ENCODE data around the gene IFNK. TPM values are rescaled to one million over a fixed set of nuclear protein-coding genes. Genes with fewer than 3 reads are reported as not detected.

The IFNK gene
- polyA plus RNA-seq, 1 of the 3 experiments (the other 2 are of a cell fraction), result not detected

DNA sequence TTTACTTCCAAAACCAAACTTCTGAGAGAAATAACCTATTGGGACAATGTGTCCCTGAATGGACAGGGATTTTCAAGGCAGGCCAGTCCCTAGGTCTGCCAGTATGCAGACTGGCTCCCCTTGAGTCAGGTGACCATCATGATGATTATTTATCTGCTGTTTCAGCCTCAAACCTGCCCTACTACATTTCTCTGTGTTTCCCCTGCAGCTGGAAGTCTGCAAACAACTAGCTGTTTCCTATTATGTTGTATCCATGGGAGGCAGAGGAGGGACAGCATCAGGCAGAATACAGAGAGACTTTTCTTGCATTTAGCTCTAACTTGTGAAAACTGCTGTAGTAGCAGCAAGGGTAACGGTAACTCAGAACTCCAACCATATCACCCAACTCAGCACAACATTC, 36.2 kb upstream of the IFNK start:
- Histone ChIP-seq H3K79me2 (ENCODE audit: insufficient read depth) (no peaks in the 10 kb centered on the region), H3F3A (replicated peaks; ENCODE audit: insufficient read depth) (peaks cover 4% of the 10 kb centered on the region), H3K9me3 (no peaks in the 10 kb centered on the region), H3K4me1 (ENCODE audit: control insufficient read depth in 1 of 2, insufficient read depth in 2 of 2, low read depth in 1 of 2, low read length in 1 of 2) (no peaks in the 10 kb centered on the region; a peak in 1 of 4 replicates), H4K20me1 (ENCODE audit: insufficient read depth) (no peaks in the 10 kb centered on the region), H3K9ac (no peak overlapping the region), H3K36me3 (replicated peaks in 1 of 2; ENCODE audit: control insufficient read depth in 1 of 2, insufficient read depth in 2 of 2, low read length in 1 of 2) (no peaks in the 10 kb centered on the region), H3K4me3 (ENCODE audit: low read depth in 2 of 2, low read length in 1 of 2) (no peak overlapping the region), H2AFZ (ENCODE audit: low read depth) (no peak overlapping the region), H3K27ac (ENCODE audit: low read depth in 2 of 2, low read length in 1 of 2) (no peak overlapping the region), H3K4me2 (no peak overlapping the region), H3K9me2 (no peaks in the 10 kb centered on the region), H3K27me3 (ENCODE audit: insufficient read depth) (no peaks in the 10 kb centered on the region)
- CTCF ChIA-PET, result no interaction called here
- TF ChIP-seq SMC3 (IDR thresholded peaks at IDR 0.05; ENCODE audit: low read depth, low read length), result no peak
- no peak for TF ChIP-seq RFX5 (IDR thresholded peaks at IDR 0.05; ENCODE audit: low read length)
- no peak for TF ChIP-seq IRF3 (IDR thresholded peaks at IDR 0.05; ENCODE audit: low read depth, low read length)
- TF ChIP-seq, protein P1, sequence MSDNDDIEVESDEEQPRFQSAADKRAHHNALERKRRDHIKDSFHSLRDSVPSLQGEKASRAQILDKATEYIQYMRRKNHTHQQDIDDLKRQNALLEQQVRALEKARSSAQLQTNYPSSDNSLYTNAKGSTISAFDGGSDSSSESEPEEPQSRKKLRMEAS (IDR thresholded peaks at IDR 0.05; ENCODE audit: low read depth), result no peak
- TF ChIP-seq, protein P2, sequence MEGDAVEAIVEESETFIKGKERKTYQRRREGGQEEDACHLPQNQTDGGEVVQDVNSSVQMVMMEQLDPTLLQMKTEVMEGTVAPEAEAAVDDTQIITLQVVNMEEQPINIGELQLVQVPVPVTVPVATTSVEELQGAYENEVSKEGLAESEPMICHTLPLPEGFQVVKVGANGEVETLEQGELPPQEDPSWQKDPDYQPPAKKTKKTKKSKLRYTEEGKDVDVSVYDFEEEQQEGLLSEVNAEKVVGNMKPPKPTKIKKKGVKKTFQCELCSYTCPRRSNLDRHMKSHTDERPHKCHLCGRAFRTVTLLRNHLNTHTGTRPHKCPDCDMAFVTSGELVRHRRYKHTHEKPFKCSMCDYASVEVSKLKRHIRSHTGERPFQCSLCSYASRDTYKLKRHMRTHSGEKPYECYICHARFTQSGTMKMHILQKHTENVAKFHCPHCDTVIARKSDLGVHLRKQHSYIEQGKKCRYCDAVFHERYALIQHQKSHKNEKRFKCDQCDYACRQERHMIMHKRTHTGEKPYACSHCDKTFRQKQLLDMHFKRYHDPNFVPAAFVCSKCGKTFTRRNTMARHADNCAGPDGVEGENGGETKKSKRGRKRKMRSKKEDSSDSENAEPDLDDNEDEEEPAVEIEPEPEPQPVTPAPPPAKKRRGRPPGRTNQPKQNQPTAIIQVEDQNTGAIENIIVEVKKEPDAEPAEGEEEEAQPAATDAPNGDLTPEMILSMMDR (IDR thresholded peaks at IDR 0.05), result no peak
- TF ChIP-seq NRF1 (IDR thresholded peaks at IDR 0.05; ENCODE audit: low read depth, low read length), result no peak
- no peak for TF ChIP-seq GATA2 (CRISPR knock-in tag; IDR thresholded peaks at IDR 0.05)
- no peak for TF ChIP-seq FOSL2 (IDR thresholded peaks at IDR 0.05; ENCODE audit: borderline replicate concordance, low read depth)
- POLR2A ChIA-PET, result no interaction called here
- 100% methylated on average over 1 of the region's 1 CpG for WGBS (ENCODE audit: low lambda C conversion rate)
- DNase-seq, result no peak

- Histone ChIP-seq H3K27ac (ENCODE audit: low read depth in 2 of 2, low read length in 1 of 2) (no peak overlapping the region), H3K79me2 (ENCODE audit: insufficient read depth) (no peaks in the 10 kb centered on the region), H4K20me1 (ENCODE audit: insufficient read depth) (no peaks in the 10 kb centered on the region), H3K27me3 (ENCODE audit: insufficient read depth) (no peaks in the 10 kb centered on the region), H3K4me2 (no peak overlapping the region), H3K9me2 (no peaks in the 10 kb centered on the region), H3K9ac (no peak overlapping the region), H2AFZ (ENCODE audit: low read depth) (no peak overlapping the region), H3K4me1 (ENCODE audit: control insufficient read depth in 1 of 2, insufficient read depth in 2 of 2, low read depth in 1 of 2, low read length in 1 of 2) (no peaks in the 10 kb centered on the region; a peak in 1 of 4 replicates), H3K36me3 (replicated peaks in 1 of 2; ENCODE audit: control insufficient read depth in 1 of 2, insufficient read depth in 2 of 2, low read length in 1 of 2) (no peaks in the 10 kb centered on the region), H3K9me3 (no peaks in the 10 kb centered on the region), H3F3A (replicated peaks; ENCODE audit: insufficient read depth) (peaks cover 4% of the 10 kb centered on the region), H3K4me3 (ENCODE audit: low read depth in 2 of 2, low read length in 1 of 2) (no peak overlapping the region)
- ChIA-PET CTCF (interaction anchor here (0.9 to 1.4 kb wide), 5 partner anchors 14 to 40 kb away, joined by 3 to 5 read pairs (median 4); partner anchors contain the start of gene MOB3B), POLR2A (interaction anchor here (0.8 kb wide), 1 partner anchor 20 kb away, joined by 3 read pairs; no protein-coding TSS in a partner anchor)
- DNase-seq, result no peak
- WGBS (ENCODE audit: low lambda C conversion rate), result 87% methylated on average over 5 of the region's 5 CpGs
- TF ChIP-seq MEF2A (IDR thresholded peaks at IDR 0.05; ENCODE audit: borderline replicate concordance, low read depth) (no peak), NFIC (IDR thresholded peaks at IDR 0.05; ENCODE audit: borderline replicate concordance) (no peak), GATA2 (CRISPR knock-in tag; IDR thresholded peaks at IDR 0.05) (no peak), YY1 (IDR thresholded peaks at IDR 0.05; ENCODE audit: low read depth) (no peak), NRF1 (IDR thresholded peaks at IDR 0.05; ENCODE audit: low read depth, low read length) (no peak), ELF1 (IDR thresholded peaks at IDR 0.05) (no peak), TAF1 (IDR thresholded peaks at IDR 0.05; ENCODE audit: borderline replicate concordance, low read depth, low read length) (no peak), FOXM1 (IDR thresholded peaks at IDR 0.05; ENCODE audit: low read depth) (no peak), USF2 (IDR thresholded peaks at IDR 0.05; ENCODE audit: borderline replicate concordance, low read depth, low read length) (no peak), RXRA (IDR thresholded peaks at IDR 0.05; ENCODE audit: borderline replicate concordance, low read depth) (no peak), RAD21 (IDR thresholded peaks at IDR 0.05; ENCODE audit: low read length) (no peak), JUND (IDR thresholded peaks at IDR 0.05) (no peak), EZH2phosphoT487 (IDR thresholded peaks at IDR 0.05; ENCODE audit: borderline replicate concordance, low read depth) (no peak), PBX3 (IDR thresholded peaks at IDR 0.05) (no peak), CHD2 (IDR thresholded peaks at IDR 0.05; ENCODE audit: low read length, partially characterized antibody) (no peak), MXI1 (IDR thresholded peaks at IDR 0.05; ENCODE audit: low read depth, low read length) (no peak), GABPA (IDR thresholded peaks at IDR 0.05; ENCODE audit: low read depth) (no peak), FOSL2 (IDR thresholded peaks at IDR 0.05; ENCODE audit: borderline replicate concordance, low read depth) (no peak), RFX5 (IDR thresholded peaks at IDR 0.05; ENCODE audit: low read length) (no peak)
Measured at GRCh38 chr9:27489087-27489876, 34.8 kb upstream of the IFNK start.
